ENCODE measurements around the gene SALL4.
"Not testable (repeated sequence)": the region's sequence is repeated elsewhere in the genome, so short reads cannot be mapped to it uniquely, and the experiment has no call there.

Gene SALL4

GRCh38 chr20:51765381-51765780 is 36.9 kb downstream of the SALL4 start:
- DNase-seq (ENCODE audit: low spot score) = not testable (repeated sequence)

GRCh38 chr20:51763965-51764602 is 38.2 kb downstream of the SALL4 start:
- DNase-seq (ENCODE audit: low spot score) = no peak

- no peak for DNase-seq (ENCODE audit: low spot score)
These were observed 41.3 kb downstream of the SALL4 start for GRCh38 chr20:51760905-51761546.

- no peak for DNase-seq (ENCODE audit: low spot score)
These were observed 42.4 kb downstream of the SALL4 start for GRCh38 chr20:51759769-51760510.

GRCh38 chr20:51758978-51759544 is 43.3 kb downstream of the SALL4 start:
- no peak for DNase-seq (ENCODE audit: low spot score)

- no peak for DNase-seq (ENCODE audit: low spot score)
These were observed 45.1 kb downstream of the SALL4 start for GRCh38 chr20:51757226-51757625.

- DNase-seq (ENCODE audit: low spot score) = no peak
These were observed 45.7 kb downstream of the SALL4 start for GRCh38 chr20:51756653-51757052.

GRCh38 chr20:51753220-51753619 is 49.1 kb downstream of the SALL4 start:
- DNase-seq (ENCODE audit: low spot score) = not testable (repeated sequence)

- no peak for DNase-seq (ENCODE audit: low spot score)
These were observed 49.9 kb downstream of the SALL4 start for GRCh38 chr20:51752343-51752951.

GRCh38 chr20:51750770-51751388 is 51.4 kb downstream of the SALL4 start:
- DNase-seq (ENCODE audit: low spot score) = no peak

GRCh38 chr20:51750037-51750769 is 52.1 kb downstream of the SALL4 start:
- no peak for DNase-seq (ENCODE audit: low spot score)

GRCh38 chr20:51749674-51750036 is 52.7 kb downstream of the SALL4 start:
- no peak for DNase-seq (ENCODE audit: low spot score)

- DNase-seq (ENCODE audit: low spot score) = no peak
These were observed 55.0 kb downstream of the SALL4 start for GRCh38 chr20:51747182-51747911.

GRCh38 chr20:51745804-51746203 is 56.5 kb downstream of the SALL4 start:
- no peak for DNase-seq (ENCODE audit: low spot score)

- DNase-seq (ENCODE audit: low spot score) = no peak
These were observed 61.5 kb downstream of the SALL4 start for GRCh38 chr20:51740838-51741237.

- not testable (repeated sequence) for DNase-seq (ENCODE audit: low spot score)
These were observed 62.0 kb downstream of the SALL4 start for GRCh38 chr20:51740308-51740707.

- no peak for DNase-seq (ENCODE audit: low spot score)
These were observed 62.5 kb downstream of the SALL4 start for GRCh38 chr20:51739722-51740249.

GRCh38 chr20:51738877-51739447 is 63.4 kb downstream of the SALL4 start:
- no peak for DNase-seq (ENCODE audit: low spot score)

- DNase-seq (ENCODE audit: low spot score) = not testable (repeated sequence)
These were observed 64.1 kb downstream of the SALL4 start for GRCh38 chr20:51738261-51738660.

GRCh38 chr20:51736947-51737346 is 65.4 kb downstream of the SALL4 start:
- no peak for DNase-seq (ENCODE audit: low spot score)
